ENCODE data around the gene HSD17B1. TPM values are rescaled to one million over a fixed set of nuclear protein-coding genes. Genes with fewer than 3 reads are reported as not detected.

Gene HSD17B1
- total RNA-seq, 1 donor from 2014 or later: 1.5 TPM

DNA sequence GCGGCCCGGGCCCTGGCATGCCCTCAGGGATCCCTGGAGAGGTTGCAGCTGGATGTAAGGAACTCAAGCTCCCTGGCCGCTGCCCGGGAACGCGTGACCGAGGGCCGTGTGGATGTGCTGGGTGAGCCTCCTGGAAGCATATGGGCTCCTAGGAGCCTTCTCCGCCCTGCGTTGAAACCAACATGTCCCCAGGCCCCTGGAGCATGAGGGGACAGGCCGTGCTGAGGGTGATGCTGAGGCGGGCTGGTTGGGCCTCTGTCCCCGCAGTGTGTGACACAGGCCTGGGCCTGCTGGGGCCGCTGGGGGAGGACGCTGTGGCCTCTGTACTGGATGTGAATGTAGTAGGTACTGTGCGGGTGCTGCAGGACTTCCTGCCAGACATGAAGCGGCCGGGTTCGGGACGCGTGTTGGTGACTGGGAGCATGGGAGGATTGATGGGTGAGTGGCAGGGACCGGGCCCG lies 5.7 kb upstream of the HSD17B1 start:
- H3K79me2 ChIP-seq (ENCODE audit: insufficient read depth, low read length): no peaks in the 10 kb centered on the region
- no peak overlapping the region for H3K27ac ChIP-seq (ENCODE audit: low read depth, low read length)
- H3K27me3 ChIP-seq (ENCODE audit: insufficient read depth, low read length): no peaks in the 10 kb centered on the region
- no peak overlapping the region for H3K9ac ChIP-seq (ENCODE audit: low read length)
- DNase-seq (ENCODE audit: low read depth) (no peak), FAIRE-seq (no peak)
- Mint-ChIP-seq H3K9me3 (ENCODE audit: unreplicated experiment) (no peaks in the 10 kb centered on the region), H3K27ac (ENCODE audit: unreplicated experiment) (no peak overlapping the region), H3K4me1 (ENCODE audit: low read depth, unreplicated experiment) (peaks cover 4% of the 10 kb centered on the region), H3K27me3 (ENCODE audit: low read depth, unreplicated experiment) (peaks cover 2% of the 10 kb centered on the region), H3K4me3 (ENCODE audit: unreplicated experiment) (peak overlapping the region; percentile 20), H3K36me3 (ENCODE audit: low read depth, unreplicated experiment) (peaks cover 4% of the 10 kb centered on the region)
- no peak for TF ChIP-seq EZH2 (IDR thresholded peaks at IDR 0.05; ENCODE audit: insufficient read depth, low read length)
- TF ChIP-seq, protein P1, sequence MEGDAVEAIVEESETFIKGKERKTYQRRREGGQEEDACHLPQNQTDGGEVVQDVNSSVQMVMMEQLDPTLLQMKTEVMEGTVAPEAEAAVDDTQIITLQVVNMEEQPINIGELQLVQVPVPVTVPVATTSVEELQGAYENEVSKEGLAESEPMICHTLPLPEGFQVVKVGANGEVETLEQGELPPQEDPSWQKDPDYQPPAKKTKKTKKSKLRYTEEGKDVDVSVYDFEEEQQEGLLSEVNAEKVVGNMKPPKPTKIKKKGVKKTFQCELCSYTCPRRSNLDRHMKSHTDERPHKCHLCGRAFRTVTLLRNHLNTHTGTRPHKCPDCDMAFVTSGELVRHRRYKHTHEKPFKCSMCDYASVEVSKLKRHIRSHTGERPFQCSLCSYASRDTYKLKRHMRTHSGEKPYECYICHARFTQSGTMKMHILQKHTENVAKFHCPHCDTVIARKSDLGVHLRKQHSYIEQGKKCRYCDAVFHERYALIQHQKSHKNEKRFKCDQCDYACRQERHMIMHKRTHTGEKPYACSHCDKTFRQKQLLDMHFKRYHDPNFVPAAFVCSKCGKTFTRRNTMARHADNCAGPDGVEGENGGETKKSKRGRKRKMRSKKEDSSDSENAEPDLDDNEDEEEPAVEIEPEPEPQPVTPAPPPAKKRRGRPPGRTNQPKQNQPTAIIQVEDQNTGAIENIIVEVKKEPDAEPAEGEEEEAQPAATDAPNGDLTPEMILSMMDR (IDR thresholded peaks at IDR 0.05; ENCODE audit: insufficient read depth, low read depth, low read length): no peak
- H2AFZ ChIP-seq (ENCODE audit: low read depth, low read length): no peak overlapping the region
- H4K20me1 ChIP-seq (ENCODE audit: insufficient read depth, low read length): peaks cover 9% of the 10 kb centered on the region
- H3K4me1 ChIP-seq (ENCODE audit: insufficient read depth, low read length): no peaks in the 10 kb centered on the region
- H3K4me2 ChIP-seq (ENCODE audit: low read length): no peak overlapping the region
- H3K4me3 ChIP-seq (ENCODE audit: insufficient read depth, low read depth, low read length): no peak overlapping the region
- no peaks in the 10 kb centered on the region for H3K9me3 ChIP-seq (ENCODE audit: insufficient read depth, low read depth, low read length)
- no peaks in the 10 kb centered on the region for H3K36me3 ChIP-seq (ENCODE audit: insufficient read depth, low read length)

DNA sequence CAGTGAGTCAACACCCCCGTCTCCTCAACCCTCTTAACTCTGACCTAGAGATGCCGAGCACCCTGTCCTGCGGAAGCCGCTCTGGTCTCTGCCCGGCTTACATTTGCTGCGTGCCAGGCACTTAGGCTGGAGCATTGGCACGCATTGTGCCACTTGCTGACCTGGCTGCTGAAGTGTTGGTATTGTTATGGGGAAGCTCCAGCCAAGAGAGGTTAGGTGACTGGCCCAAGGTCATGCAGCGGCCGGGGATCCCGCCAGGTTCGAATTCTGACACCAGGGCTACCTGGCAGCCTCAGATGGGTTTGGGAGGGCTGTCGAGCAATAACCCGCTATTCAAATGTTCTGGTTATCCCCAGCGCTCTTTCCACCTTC lies 5.0 kb upstream of the HSD17B1 start:
- peak overlapping the region; percentile 78 for H3K4me2 ChIP-seq (ENCODE audit: low read length)

More for the DNA sequence above, 5.0 kb upstream of the HSD17B1 start:
- TF ChIP-seq, protein P1 (IDR thresholded peaks at IDR 0.05; ENCODE audit: insufficient read depth, low read depth, low read length): no peak
- TF ChIP-seq EZH2 (IDR thresholded peaks at IDR 0.05; ENCODE audit: insufficient read depth, low read length): no peak
- no peak for FAIRE-seq
- H3K36me3 ChIP-seq (ENCODE audit: insufficient read depth, low read length): no peaks in the 10 kb centered on the region
- no peak overlapping the region for H3K27ac ChIP-seq (ENCODE audit: low read depth, low read length)
- H4K20me1 ChIP-seq (ENCODE audit: insufficient read depth, low read length): peaks cover 9% of the 10 kb centered on the region
- Mint-ChIP-seq H3K9me3 (ENCODE audit: unreplicated experiment) (no peaks in the 10 kb centered on the region), H3K27me3 (ENCODE audit: low read depth, unreplicated experiment) (peaks cover 2% of the 10 kb centered on the region), H3K36me3 (ENCODE audit: low read depth, unreplicated experiment) (peaks cover 4% of the 10 kb centered on the region), H3K4me1 (ENCODE audit: low read depth, unreplicated experiment) (peaks cover 5% of the 10 kb centered on the region), H3K4me3 (ENCODE audit: unreplicated experiment) (peak overlapping the region; percentile 75), H3K27ac (ENCODE audit: unreplicated experiment) (no peak overlapping the region)
- H2AFZ ChIP-seq (ENCODE audit: low read depth, low read length): no peak overlapping the region
- H3K79me2 ChIP-seq (ENCODE audit: insufficient read depth, low read length): no peaks in the 10 kb centered on the region
- H3K4me1 ChIP-seq (ENCODE audit: insufficient read depth, low read length): no peaks in the 10 kb centered on the region
- H3K4me3 ChIP-seq (ENCODE audit: insufficient read depth, low read depth, low read length): no peak overlapping the region
- H3K9ac ChIP-seq (ENCODE audit: low read length): no peak overlapping the region
- no peak for DNase-seq (ENCODE audit: low read depth)
- no peaks in the 10 kb centered on the region for H3K9me3 ChIP-seq (ENCODE audit: insufficient read depth, low read depth, low read length)
- H3K27me3 ChIP-seq (ENCODE audit: insufficient read depth, low read length): no peaks in the 10 kb centered on the region

All from astrocyte (in vitro differentiated cells and primary cell).